HepG2 (cell line): ENCODE data around the gene UBE2I. TPM values are rescaled to one million over a fixed set of nuclear protein-coding genes. Genes with fewer than 3 reads are reported as not detected.

Experiments used
- AKAP8 ChIP-seq: sonication (generic); formaldehyde crosslinking; IDR thresholded peaks from 2 replicates; pipeline ENCODE4 v1.5.1; 2020; ENCODE audit warnings: mild to moderate bottlenecking, missing genetic modification reagents
- BCL6 ChIP-seq: IDR thresholded peaks from 2 replicates; pipeline ENCODE4 v1.6.1; 2016; ENCODE audit warnings: missing genetic modification reagents, missing compliant biosample characterization
- DPF2 ChIP-seq: sonication (generic); formaldehyde crosslinking; IDR thresholded peaks from 2 replicates; pipeline ENCODE4 v1.4.0; 2020; ENCODE audit warnings: mild to moderate bottlenecking, low read depth, missing genetic modification reagents, borderline replicate concordance
- GABPB1 ChIP-seq: IDR thresholded peaks from 2 replicates; pipeline ENCODE4 v1.6.1; 2016; ENCODE audit warnings: mild to moderate bottlenecking, missing genetic modification reagents, moderate library complexity, missing compliant biosample characterization
- HMGXB4 ChIP-seq, 2 experiments: sonication (generic) in 1 of 2; formaldehyde crosslinking in 1 of 2; IDR thresholded peaks; 2 replicates each; pipeline versions ENCODE4 v1.4.0 to v1.6.1; 2018 to 2020; ENCODE audit warnings: missing genetic modification reagents in 2 of 2, borderline replicate concordance in 1 of 2, low read depth in 1 of 2, mild to moderate bottlenecking in 1 of 2, missing biosample characterization in 1 of 2
- HOXA7 ChIP-seq: sonication (generic); formaldehyde crosslinking; IDR thresholded peaks from 2 replicates; pipeline ENCODE4 v1.8.1; 2022; ENCODE audit warnings: mild to moderate bottlenecking, missing genetic modification reagents, moderate library complexity
- JUND ChIP-seq: sonication (generic); formaldehyde crosslinking; IDR thresholded peaks from 2 replicates; pipeline ENCODE4 v1.8.0; 2022; ENCODE audit warnings: mild to moderate bottlenecking, missing genetic modification reagents
- KDM2A ChIP-seq: sonication (generic); formaldehyde crosslinking; IDR thresholded peaks from 2 replicates; pipeline ENCODE4 v1.4.0; 2020; ENCODE audit warnings: low read depth, missing genetic modification reagents, borderline replicate concordance
- LCORL ChIP-seq, 2 experiments: fragments of 450-650 bp in 1 of 2; sonication (generic) in 1 of 2; formaldehyde crosslinking in 1 of 2; IDR thresholded peaks; 2 replicates each; pipeline versions ENCODE4 v1.5.0 to v1.6.1; 2017 to 2020; ENCODE audit warnings: antibody characterized with exemption in 1 of 2, missing genetic modification reagents in 1 of 2
- MAZ ChIP-seq, 2 experiments: sonication (generic) in 1 of 2; formaldehyde crosslinking in 1 of 2; IDR thresholded peaks; 2 replicates each; pipeline versions ENCODE4 v1.5.0 to v1.6.1; 2012 to 2020; ENCODE audit warnings: low read depth in 2 of 2, mild to moderate bottlenecking in 2 of 2, borderline replicate concordance in 1 of 2, improper control_type of control experiment in 1 of 2, low read length in 1 of 2, missing genetic modification reagents in 1 of 2, moderate library complexity in 1 of 2
- MEF2D ChIP-seq: sonication (generic); formaldehyde crosslinking; IDR thresholded peaks from 2 replicates; pipeline ENCODE4 v1.5.1; 2020; ENCODE audit warnings: mild to moderate bottlenecking, missing genetic modification reagents
- MZF1 ChIP-seq: sonication (generic); formaldehyde crosslinking; IDR thresholded peaks from 2 replicates; pipeline ENCODE4 v1.8.1; 2023; ENCODE audit warnings: mild to moderate bottlenecking, missing genetic modification reagents, borderline replicate concordance
- NR2C2 ChIP-seq: sonication (generic); formaldehyde crosslinking; IDR thresholded peaks from 2 replicates; pipeline ENCODE4 v1.4.0; 2020; ENCODE audit warnings: missing genetic modification reagents, mild to moderate bottlenecking, moderate library complexity, borderline replicate concordance
- RBFOX2 ChIP-seq: fragments of 200-400 bp; formaldehyde crosslinking; IDR thresholded peaks from 2 replicates; pipeline ENCODE4 v1.6.1; 2017; ENCODE audit warnings: low read depth, mild to moderate bottlenecking, low read length
- REPIN1 ChIP-seq: sonication (generic); formaldehyde crosslinking; IDR thresholded peaks from 2 replicates; pipeline ENCODE4 v1.8.0; 2022; ENCODE audit warnings: missing genetic modification reagents, low read depth, mild to moderate bottlenecking, borderline replicate concordance
- TEAD3 ChIP-seq: optimal IDR thresholded peaks from 2 replicates; pipeline ENCODE3; 2016; ENCODE audit warnings: borderline replicate concordance
- ZNF12 ChIP-seq: sonication (generic); formaldehyde crosslinking; IDR thresholded peaks from 2 replicates; pipeline ENCODE4 v1.5.0; 2020; ENCODE audit warnings: missing genetic modification reagents
- ZNF430 ChIP-seq: sonication (generic); formaldehyde crosslinking; IDR thresholded peaks from 2 replicates; pipeline ENCODE4 v1.9.0; 2021; ENCODE audit warnings: mild to moderate bottlenecking, missing genetic modification reagents
- ZNF530 ChIP-seq: sonication (generic); formaldehyde crosslinking; IDR thresholded peaks from 2 replicates; pipeline ENCODE4 v1.5.0; 2020; ENCODE audit warnings: low read depth, mild to moderate bottlenecking, missing genetic modification reagents
- ZNF550 ChIP-seq: sonication (generic); formaldehyde crosslinking; IDR thresholded peaks from 2 replicates; pipeline ENCODE4 v1.4.0; 2020; ENCODE audit warnings: mild to moderate bottlenecking, missing genetic modification reagents, borderline replicate concordance
- ZNF652 ChIP-seq: IDR thresholded peaks from 2 replicates; pipeline ENCODE4 v1.6.1; 2016; ENCODE audit warnings: low read depth, borderline replicate concordance
- ZNF777 ChIP-seq: sonication (generic); formaldehyde crosslinking; IDR thresholded peaks from 2 replicates; pipeline ENCODE4 v1.4.0; 2020; ENCODE audit warnings: missing genetic modification reagents
- polyA plus RNA-seq, 8 experiments: library from polyadenylated mRNA; depleted of rRNA in 3 of 8; stranded (reverse) in 7 of 8; unstranded in 1 of 8; fragments of >200 nt; fragmentation: Illumina TruSeq in 4 of 8; extraction: Trizol in 4 of 8; gene quantifications; 2 replicates each; pipeline versions ENCODE4 v1.2.1 to v1.2.3, GENCODE V29; 2011 to 2016; ENCODE audit warnings: low read depth in 4 of 8, missing spikeins in 1 of 8, mixed read lengths in 1 of 8; ENCODE audit not compliant: insufficient read depth in 1 of 8
- total RNA-seq, 5 experiments: library from RNA; depleted of rRNA; stranded (reverse); fragments of >200 nt; fragmentation: Illumina TruSeq; extraction: Trizol; gene quantifications; 2 replicates each; pipeline ENCODE4 v1.2.3, GENCODE V29; 2016; ENCODE audit warnings: low read depth in 1 of 5
- TF ChIP-seq, protein P1 (sequence below): sonication (generic); formaldehyde crosslinking; IDR thresholded peaks from 2 replicates; pipeline ENCODE4 v1.5.1; 2020; ENCODE audit warnings: missing genetic modification reagents, mild to moderate bottlenecking, borderline replicate concordance
- TF ChIP-seq, protein P2 (sequence below): sonication (generic); formaldehyde crosslinking; IDR thresholded peaks from 2 replicates; pipeline ENCODE4 v1.5.0; 2020; ENCODE audit warnings: mild to moderate bottlenecking, missing genetic modification reagents, moderate library complexity

The UBE2I gene
- total and polyA plus RNA-seq, 2 of the 13 experiments (the other 11 are each of a cell fraction or from before 2014, with no cell fraction given) = 75.8 to 98.9 TPM

GRCh38 chr16:1363501-1364041 lies 54.1 kb downstream of the UBE2I start (continued):
- TF ChIP-seq, protein P1, sequence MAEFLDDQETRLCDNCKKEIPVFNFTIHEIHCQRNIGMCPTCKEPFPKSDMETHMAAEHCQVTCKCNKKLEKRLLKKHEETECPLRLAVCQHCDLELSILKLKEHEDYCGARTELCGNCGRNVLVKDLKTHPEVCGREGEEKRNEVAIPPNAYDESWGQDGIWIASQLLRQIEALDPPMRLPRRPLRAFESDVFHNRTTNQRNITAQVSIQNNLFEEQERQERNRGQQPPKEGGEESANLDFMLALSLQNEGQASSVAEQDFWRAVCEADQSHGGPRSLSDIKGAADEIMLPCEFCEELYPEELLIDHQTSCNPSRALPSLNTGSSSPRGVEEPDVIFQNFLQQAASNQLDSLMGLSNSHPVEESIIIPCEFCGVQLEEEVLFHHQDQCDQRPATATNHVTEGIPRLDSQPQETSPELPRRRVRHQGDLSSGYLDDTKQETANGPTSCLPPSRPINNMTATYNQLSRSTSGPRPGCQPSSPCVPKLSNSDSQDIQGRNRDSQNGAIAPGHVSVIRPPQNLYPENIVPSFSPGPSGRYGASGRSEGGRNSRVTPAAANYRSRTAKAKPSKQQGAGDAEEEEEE (CRISPR knock-in tag) = no peak
- no peak for TF ChIP-seq ZNF652 (CRISPR knock-in tag)
- TF ChIP-seq KDM2A (CRISPR knock-in tag) = peak; percentile 47; the same call in 1 of the 2 replicates
- 0 out of 2 replicates have a peak, but pooled peaks have one; percentile 31 for TF ChIP-seq ZNF430 (CRISPR knock-in tag)
- TF ChIP-seq HOXA7 (CRISPR knock-in tag) = no peak
- TF ChIP-seq NR2C2 = no peak
- no peak for TF ChIP-seq MEF2D (CRISPR knock-in tag)
- TF ChIP-seq RBFOX2 = 0 out of 2 replicates have a peak, but pooled peaks have one; percentile 25
- no peak for TF ChIP-seq ZNF550 (CRISPR knock-in tag)
- TF ChIP-seq GABPB1 = peak; percentile 57; the same call in 1 of the 2 replicates
- TF ChIP-seq ZNF12 (CRISPR knock-in tag) = no peak
- TF ChIP-seq DPF2 = no peak
- TF ChIP-seq AKAP8 (CRISPR knock-in tag) = 0 out of 2 replicates have a peak, but pooled peaks have one; percentile 40
- TF ChIP-seq ZNF777 = peak; percentile 63; the same call in 1 of the 2 replicates
- TF ChIP-seq, protein P2, sequence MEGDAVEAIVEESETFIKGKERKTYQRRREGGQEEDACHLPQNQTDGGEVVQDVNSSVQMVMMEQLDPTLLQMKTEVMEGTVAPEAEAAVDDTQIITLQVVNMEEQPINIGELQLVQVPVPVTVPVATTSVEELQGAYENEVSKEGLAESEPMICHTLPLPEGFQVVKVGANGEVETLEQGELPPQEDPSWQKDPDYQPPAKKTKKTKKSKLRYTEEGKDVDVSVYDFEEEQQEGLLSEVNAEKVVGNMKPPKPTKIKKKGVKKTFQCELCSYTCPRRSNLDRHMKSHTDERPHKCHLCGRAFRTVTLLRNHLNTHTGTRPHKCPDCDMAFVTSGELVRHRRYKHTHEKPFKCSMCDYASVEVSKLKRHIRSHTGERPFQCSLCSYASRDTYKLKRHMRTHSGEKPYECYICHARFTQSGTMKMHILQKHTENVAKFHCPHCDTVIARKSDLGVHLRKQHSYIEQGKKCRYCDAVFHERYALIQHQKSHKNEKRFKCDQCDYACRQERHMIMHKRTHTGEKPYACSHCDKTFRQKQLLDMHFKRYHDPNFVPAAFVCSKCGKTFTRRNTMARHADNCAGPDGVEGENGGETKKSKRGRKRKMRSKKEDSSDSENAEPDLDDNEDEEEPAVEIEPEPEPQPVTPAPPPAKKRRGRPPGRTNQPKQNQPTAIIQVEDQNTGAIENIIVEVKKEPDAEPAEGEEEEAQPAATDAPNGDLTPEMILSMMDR (CRISPR knock-in tag) = peak; percentile 93
- TF ChIP-seq JUND (CRISPR knock-in tag) = no peak
- 0 out of 4 replicates have a peak, but pooled peaks of 1 of the 2 experiments have one; percentile 22 for TF ChIP-seq HMGXB4 (CRISPR knock-in tag; IDR thresholded peaks at IDR 0.05; ENCODE audit: borderline replicate concordance in 1 of 2, low read depth in 1 of 2)
- TF ChIP-seq REPIN1 (CRISPR knock-in tag) = no peak
- TF ChIP-seq MZF1 (CRISPR knock-in tag) = no peak
- TF ChIP-seq MAZ (IDR thresholded peaks at IDR 0.05; ENCODE audit: borderline replicate concordance, low read depth, low read length) = no peak
- peak; percentile 36; the same call in 1 of the 2 replicates for TF ChIP-seq MAZ (CRISPR knock-in tag; IDR thresholded peaks at IDR 0.05; ENCODE audit: low read depth)
- 0 out of 2 replicates have a peak, but pooled peaks have one; percentile 9 for TF ChIP-seq BCL6
- no peak for TF ChIP-seq LCORL (IDR thresholded peaks at IDR 0.05)
- peak; percentile 63 for TF ChIP-seq LCORL (CRISPR knock-in tag; IDR thresholded peaks at IDR 0.05)
- TF ChIP-seq TEAD3 = peak; percentile 34
- TF ChIP-seq ZNF530 (CRISPR knock-in tag) = no peak
